Caco-2 (cell line): ENCODE measurements around the gene HOXA1. TPM values are rescaled to one million over a fixed set of nuclear protein-coding genes. Genes with fewer than 3 reads are reported as not detected.

Experiments used
- BruUV-seq: library from RNA; stranded (reverse); fragments of 400-500 nt; replicated peaks from 2 replicates; lab custom pipeline; 2021; lab: Mats Ljungman, UMichigan
- CTCF ChIA-PET: fragments of 300-600 bp; sonication (Branson Sonifier 250); formaldehyde crosslinking; loops from one replicate; lab custom pipeline; 2022; ENCODE audit warnings: antibody characterized with exemption; lab: Charles Lee
- POLR2A ChIA-PET: fragments of 300-600 bp; sonication (Branson Sonifier 250); formaldehyde crosslinking; loops from one replicate; lab custom pipeline; 2022; ENCODE audit warnings: antibody characterized with exemption; lab: Charles Lee
- DNase-seq, 2 experiments: peaks; one replicate each; pipeline versions ENCODE4 v3.0.0 to v3.0.0-alpha.2; 2020 to 2022
- H3K27me3 ChIP-seq: replicated peaks from 2 replicates; pipeline ENCODE4 v1.6.0; 2011; ENCODE audit warnings: low read length; ENCODE audit not compliant: control insufficient read depth, insufficient read depth
- H3K36me3 ChIP-seq: 2 replicates; pipeline ENCODE4 v1.5.1; 2011; ENCODE audit warnings: low read length; ENCODE audit not compliant: control insufficient read depth, insufficient read depth
- H3K4me1 ChIP-seq: fragments of 250-450 bp; sonication (Bioruptor Pico); 2 replicates; pipeline ENCODE4 v1.5.1; 2020; ENCODE audit warnings: mild to moderate bottlenecking
- H3K4me3 ChIP-seq: 2 replicates; pipeline ENCODE4 v1.5.1; 2011; ENCODE audit warnings: low read depth, mild to moderate bottlenecking, control low read depth, low read length
- H3K9me3 ChIP-seq: fragments of 250-450 bp; sonication (Bioruptor Pico); 2 replicates; pipeline ENCODE4 v1.5.1; 2020; ENCODE audit warnings: mild to moderate bottlenecking, moderate library complexity
- H3K27ac Mint-ChIP-seq: one replicate; pipeline ENCODE4 v1.8.0; 2022; ENCODE audit warnings: mixed read lengths; ENCODE audit not compliant: unreplicated experiment
- H3K27me3 Mint-ChIP-seq: one replicate; pipeline ENCODE4 v1.8.0; 2022; ENCODE audit warnings: mixed read lengths; ENCODE audit not compliant: insufficient read depth, unreplicated experiment
- H3K36me3 Mint-ChIP-seq: one replicate; pipeline ENCODE4 v1.8.0; 2022; ENCODE audit warnings: mild to moderate bottlenecking, mixed read lengths; ENCODE audit not compliant: insufficient read depth, unreplicated experiment
- H3K4me1 Mint-ChIP-seq: one replicate; pipeline ENCODE4 v1.8.0; 2022; ENCODE audit warnings: low read depth, mixed read lengths; ENCODE audit not compliant: unreplicated experiment
- H3K4me3 Mint-ChIP-seq: one replicate; pipeline ENCODE4 v1.8.0; 2022; ENCODE audit warnings: mild to moderate bottlenecking, moderate library complexity, mixed read lengths; ENCODE audit not compliant: unreplicated experiment
- H3K9me3 Mint-ChIP-seq: one replicate; pipeline ENCODE4 v1.8.0; 2022; ENCODE audit warnings: mixed read lengths; ENCODE audit not compliant: unreplicated experiment
- intact Hi-C: fragments of 100-400 bp; cut with micrococcal nuclease; formaldehyde crosslinking; loops from one replicate; pipeline ENCODE4 v1.10.0; 2022; ENCODE audit not compliant: unreplicated experiment
- total RNA-seq: library from RNA; stranded (reverse); gene quantifications from 2 replicates; pipeline ENCODE4 v1.2.3, GENCODE V29; 2022
- TF ChIP-seq, protein P1 (sequence below), 2 experiments: fragments of 200-600 bp in 1 of 2; IDR thresholded peaks; 1 replicate in 1 of 2; 2 replicates in 1 of 2; pipeline versions ENCODE4 v1.5.1 to v1.8.0; 2011 to 2022; ENCODE audit warnings: antibody characterized with exemption in 1 of 2, control low read depth in 1 of 2, inconsistent platforms in 1 of 2, low read depth in 1 of 2, low read length in 1 of 2, mild to moderate bottlenecking in 1 of 2, moderate library complexity in 1 of 2; ENCODE audit not compliant: insufficient read depth in 1 of 2, severe bottlenecking in 1 of 2, unreplicated experiment in 1 of 2

The HOXA1 gene
- total RNA-seq, 1 experiment from 2014 or later, result 18.5 TPM

DNA sequence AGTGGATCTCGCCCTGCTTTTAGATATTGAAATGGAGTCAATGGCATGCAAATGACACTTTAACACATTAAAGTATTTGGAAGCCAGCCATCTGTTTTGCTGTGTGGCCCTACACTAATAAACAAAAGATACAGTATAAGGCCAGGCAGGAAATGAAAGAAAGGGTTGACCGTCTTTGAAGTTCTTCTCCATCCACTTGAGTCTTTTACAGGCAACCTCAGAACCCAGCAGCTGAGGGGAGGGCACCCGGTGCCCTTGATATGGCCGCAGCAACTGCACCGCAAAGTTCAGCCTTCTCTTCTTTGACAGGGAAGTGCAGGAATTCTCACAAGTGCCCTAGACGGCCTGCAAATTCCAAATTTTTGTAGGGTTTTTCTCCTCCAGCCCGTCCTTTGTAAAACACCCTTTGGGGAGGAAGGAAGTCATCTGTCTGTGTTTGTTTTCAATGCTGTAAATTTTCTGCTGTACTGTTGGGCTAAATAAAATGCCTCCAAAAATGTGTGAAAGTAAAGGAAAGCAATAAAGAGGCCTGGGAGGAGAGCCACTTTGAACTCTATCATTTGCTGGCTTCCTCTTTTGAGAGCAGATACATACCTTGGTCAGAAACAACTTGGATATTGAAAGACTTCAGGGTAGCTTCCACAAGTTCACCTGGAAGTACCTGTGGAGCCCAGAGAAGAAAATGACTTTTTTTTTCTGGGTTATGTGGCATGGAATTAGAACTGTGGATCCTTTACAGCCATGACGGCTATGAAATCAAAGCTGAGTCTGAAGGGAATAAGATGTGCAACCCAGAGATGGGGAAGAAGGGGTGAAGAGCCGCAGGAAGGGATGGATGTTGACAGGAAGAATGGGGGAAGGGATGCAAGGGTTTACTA is 3.6 kb downstream of the HOXA1 start:
- CTCF ChIA-PET, result no interaction called here
- Mint-ChIP-seq H3K9me3 (no peaks in the 10 kb centered on the region), H3K4me1 (peaks cover 44% of the 10 kb centered on the region), H3K36me3 (peaks cover 8% of the 10 kb centered on the region), H3K27me3 (no peaks in the 10 kb centered on the region), H3K4me3 (no peak overlapping the region), H3K27ac (no peak overlapping the region)
- intact Hi-C loops, result no loop called here
- DNase-seq, result no peak
- Histone ChIP-seq H3K36me3 (no peaks in the 10 kb centered on the region), H3K4me1 (peaks cover 7% of the 10 kb centered on the region; the same call in 1 of the 2 replicates), H3K4me3 (no peak overlapping the region), H3K27me3 (no peaks in the 10 kb centered on the region), H3K9me3 (no peaks in the 10 kb centered on the region)
- POLR2A ChIA-PET, result no interaction called here
- TF ChIP-seq, protein P1, sequence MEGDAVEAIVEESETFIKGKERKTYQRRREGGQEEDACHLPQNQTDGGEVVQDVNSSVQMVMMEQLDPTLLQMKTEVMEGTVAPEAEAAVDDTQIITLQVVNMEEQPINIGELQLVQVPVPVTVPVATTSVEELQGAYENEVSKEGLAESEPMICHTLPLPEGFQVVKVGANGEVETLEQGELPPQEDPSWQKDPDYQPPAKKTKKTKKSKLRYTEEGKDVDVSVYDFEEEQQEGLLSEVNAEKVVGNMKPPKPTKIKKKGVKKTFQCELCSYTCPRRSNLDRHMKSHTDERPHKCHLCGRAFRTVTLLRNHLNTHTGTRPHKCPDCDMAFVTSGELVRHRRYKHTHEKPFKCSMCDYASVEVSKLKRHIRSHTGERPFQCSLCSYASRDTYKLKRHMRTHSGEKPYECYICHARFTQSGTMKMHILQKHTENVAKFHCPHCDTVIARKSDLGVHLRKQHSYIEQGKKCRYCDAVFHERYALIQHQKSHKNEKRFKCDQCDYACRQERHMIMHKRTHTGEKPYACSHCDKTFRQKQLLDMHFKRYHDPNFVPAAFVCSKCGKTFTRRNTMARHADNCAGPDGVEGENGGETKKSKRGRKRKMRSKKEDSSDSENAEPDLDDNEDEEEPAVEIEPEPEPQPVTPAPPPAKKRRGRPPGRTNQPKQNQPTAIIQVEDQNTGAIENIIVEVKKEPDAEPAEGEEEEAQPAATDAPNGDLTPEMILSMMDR (IDR thresholded peaks at IDR 0.05; ENCODE audit: insufficient read depth in 1 of 2, low read depth in 1 of 2, low read length in 1 of 2, severe bottlenecking in 1 of 2, unreplicated experiment in 1 of 2), result no peak
- BruUV-seq, result no TSS peak

DNA sequence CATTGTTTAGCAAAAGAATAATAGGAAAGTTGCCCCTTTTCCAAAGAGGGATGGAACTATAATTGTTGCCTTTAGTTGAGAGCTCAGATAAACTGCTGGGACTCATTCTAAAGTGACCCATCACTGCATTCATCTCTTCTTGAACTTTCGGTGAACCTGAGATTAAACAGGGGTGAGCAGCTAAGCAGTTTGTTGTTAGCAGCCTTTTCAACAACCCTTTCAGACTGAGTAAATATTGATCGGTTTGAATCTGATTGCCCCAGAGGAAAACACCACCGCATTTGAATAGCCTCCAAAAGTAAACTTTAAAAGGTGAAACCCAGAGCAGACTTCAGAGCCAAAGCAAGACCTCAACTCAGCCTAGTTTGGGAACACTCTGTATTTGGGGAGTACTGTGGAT is 4.7 kb downstream of the HOXA1 start:
- no TSS peak for BruUV-seq
- Histone ChIP-seq H3K4me1 (peaks cover 7% of the 10 kb centered on the region; the same call in 1 of the 2 replicates), H3K27me3 (no peaks in the 10 kb centered on the region), H3K9me3 (no peaks in the 10 kb centered on the region), H3K4me3 (no peak overlapping the region), H3K36me3 (no peaks in the 10 kb centered on the region)
- no peak overlapping the region for H3K27ac Mint-ChIP-seq
- H3K27me3 Mint-ChIP-seq, result no peaks in the 10 kb centered on the region
- H3K4me1 Mint-ChIP-seq, result peaks cover 42% of the 10 kb centered on the region
- CTCF ChIA-PET, result interaction anchor here (0.6 kb wide), 1 partner anchor 236 kb away, joined by 3 read pairs; no protein-coding TSS in a partner anchor
- POLR2A ChIA-PET, result no interaction called here
- TF ChIP-seq, protein P1 (IDR thresholded peaks at IDR 0.05; ENCODE audit: insufficient read depth in 1 of 2, low read depth in 1 of 2, low read length in 1 of 2, severe bottlenecking in 1 of 2, unreplicated experiment in 1 of 2), result no peak
- DNase-seq, result no peak
- intact Hi-C loops, result no loop called here
- H3K4me3 Mint-ChIP-seq, result no peak overlapping the region
- no peaks in the 10 kb centered on the region for H3K9me3 Mint-ChIP-seq
- peaks cover 8% of the 10 kb centered on the region for H3K36me3 Mint-ChIP-seq

DNA sequence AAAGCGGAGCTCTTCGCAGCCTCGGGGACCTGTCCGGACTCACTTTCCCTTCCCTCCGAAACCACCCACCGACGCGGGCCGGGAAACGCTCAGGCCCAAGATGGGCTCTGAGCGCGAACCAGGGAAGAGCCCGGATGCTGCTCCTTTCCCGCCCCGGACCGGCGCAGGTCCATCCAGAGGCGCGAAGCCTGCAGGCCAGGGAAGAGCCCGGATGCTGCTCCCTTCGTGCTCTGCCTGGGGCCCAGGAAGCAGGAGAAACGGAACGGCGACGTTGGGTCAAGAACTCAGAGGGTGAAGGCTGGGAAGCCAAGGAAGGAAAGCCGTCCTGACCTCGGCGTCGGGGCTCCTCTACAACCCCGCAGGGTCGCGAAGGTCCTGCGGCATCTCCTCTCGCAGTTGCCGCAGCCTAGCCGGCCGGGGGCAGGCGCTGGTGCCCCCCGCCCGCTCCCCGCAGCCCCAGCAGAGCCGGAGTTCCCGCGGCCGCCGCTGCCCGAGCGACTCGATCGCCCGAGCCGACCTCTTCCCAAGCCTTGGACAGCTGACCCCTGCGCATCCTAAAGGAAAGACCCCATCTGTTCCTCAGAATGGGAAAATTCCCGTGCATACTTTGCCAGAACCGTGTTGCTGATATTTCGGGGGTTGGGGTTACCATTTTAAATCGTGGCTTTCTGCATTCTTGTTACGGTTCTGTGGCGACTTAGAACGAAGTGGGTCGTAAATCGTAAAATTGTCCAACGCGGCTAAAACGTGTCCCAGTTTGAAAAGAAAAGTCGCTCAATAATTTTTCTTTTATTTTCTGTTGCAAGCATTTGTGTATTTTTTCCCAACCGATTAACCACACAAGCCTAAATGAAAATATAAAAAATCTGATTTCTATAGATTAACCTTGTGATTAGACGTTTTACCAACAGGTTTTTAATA is 7.5 kb downstream of the HOXA1 start:
- TF ChIP-seq, protein P1 (IDR thresholded peaks at IDR 0.05; ENCODE audit: insufficient read depth in 1 of 2, low read depth in 1 of 2, low read length in 1 of 2, severe bottlenecking in 1 of 2, unreplicated experiment in 1 of 2), result no peak
- H3K9me3 ChIP-seq, result no peaks in the 10 kb centered on the region
- Mint-ChIP-seq H3K4me1 (peaks cover 30% of the 10 kb centered on the region), H3K36me3 (no peaks in the 10 kb centered on the region), H3K27ac (no peak overlapping the region), H3K4me3 (no peak overlapping the region), H3K27me3 (no peaks in the 10 kb centered on the region), H3K9me3 (no peaks in the 10 kb centered on the region)
- no peak for DNase-seq
- ChIA-PET POLR2A (no interaction called here), CTCF (no interaction called here)
- H3K36me3 ChIP-seq, result no peaks in the 10 kb centered on the region
- BruUV-seq, result no TSS peak
- H3K27me3 ChIP-seq, result no peaks in the 10 kb centered on the region
- intact Hi-C loops, result no loop called here
- peaks cover 7% of the 10 kb centered on the region; the same call in 1 of the 2 replicates for H3K4me1 ChIP-seq
- no peak overlapping the region for H3K4me3 ChIP-seq
